ENCODE measurements around the gene BIN1.

DNA sequence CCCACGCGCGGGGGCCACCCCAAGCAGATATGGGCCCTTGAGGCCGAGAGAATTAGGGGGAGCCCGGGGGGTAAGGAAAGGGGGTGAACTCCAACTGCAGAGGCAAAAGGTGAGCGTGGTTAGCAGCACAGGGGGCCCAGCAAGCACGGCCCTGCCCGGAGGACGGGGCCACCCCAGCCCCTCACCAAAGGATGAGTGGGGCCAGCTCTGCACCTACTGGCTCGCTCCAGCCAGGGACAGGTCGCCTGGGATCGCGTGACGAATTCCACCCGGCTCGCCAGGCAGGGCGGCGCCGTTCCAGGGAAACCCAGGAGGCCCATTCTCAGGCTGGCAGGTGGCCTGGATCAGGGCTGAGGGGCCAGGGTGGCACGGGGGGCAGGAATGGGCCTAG lies 38.6 kb downstream of the BIN1 start:
- TF ChIP-seq, protein P1, sequence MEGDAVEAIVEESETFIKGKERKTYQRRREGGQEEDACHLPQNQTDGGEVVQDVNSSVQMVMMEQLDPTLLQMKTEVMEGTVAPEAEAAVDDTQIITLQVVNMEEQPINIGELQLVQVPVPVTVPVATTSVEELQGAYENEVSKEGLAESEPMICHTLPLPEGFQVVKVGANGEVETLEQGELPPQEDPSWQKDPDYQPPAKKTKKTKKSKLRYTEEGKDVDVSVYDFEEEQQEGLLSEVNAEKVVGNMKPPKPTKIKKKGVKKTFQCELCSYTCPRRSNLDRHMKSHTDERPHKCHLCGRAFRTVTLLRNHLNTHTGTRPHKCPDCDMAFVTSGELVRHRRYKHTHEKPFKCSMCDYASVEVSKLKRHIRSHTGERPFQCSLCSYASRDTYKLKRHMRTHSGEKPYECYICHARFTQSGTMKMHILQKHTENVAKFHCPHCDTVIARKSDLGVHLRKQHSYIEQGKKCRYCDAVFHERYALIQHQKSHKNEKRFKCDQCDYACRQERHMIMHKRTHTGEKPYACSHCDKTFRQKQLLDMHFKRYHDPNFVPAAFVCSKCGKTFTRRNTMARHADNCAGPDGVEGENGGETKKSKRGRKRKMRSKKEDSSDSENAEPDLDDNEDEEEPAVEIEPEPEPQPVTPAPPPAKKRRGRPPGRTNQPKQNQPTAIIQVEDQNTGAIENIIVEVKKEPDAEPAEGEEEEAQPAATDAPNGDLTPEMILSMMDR (IDR thresholded peaks at IDR 0.05) = peak in 1 of 5 experiments; percentile 7
- TF ChIP-seq EP300 (IDR thresholded peaks at IDR 0.05) = no peak
